ENCODE measurements around the gene SBNO2.

GRCh38 chr19:1147934-1148549 is 26.0 kb downstream of the SBNO2 start:
- TF ChIP-seq SUZ12 (IDR thresholded peaks at IDR 0.05; ENCODE audit: extremely low read depth, insufficient read depth, insufficient read length) (no peak), ZNF274 (IDR thresholded peaks at IDR 0.05; ENCODE audit: low read depth, low read length) (no peak), YY1 (IDR thresholded peaks at IDR 0.05; ENCODE audit: insufficient read depth, insufficient read length) (no peak)

Measured in NT2/D1 (cell line).